Body of pancreas (tissue), 4 donors: ENCODE data around the gene NT5M.

Experiments
- CTCF ChIP-seq, 7 experiments: fragments of 450-650 bp in 4 of 7; fragments of 200-600 bp in 3 of 7; sonication (generic) in 3 of 7; IDR thresholded peaks; one replicate each; pipeline ENCODE4 v1.5.1; 2016 to 2019; ENCODE audit warnings: antibody characterized with exemption in 7 of 7
- POLR2A ChIP-seq, 3 donors: fragments of 450-650 bp; IDR thresholded peaks; one replicate each; pipeline ENCODE4 v1.6.1; 2016; ENCODE audit warnings: antibody characterized with exemption in 3 of 3, mild to moderate bottlenecking in 2 of 3

GRCh38 chr17:17324616-17325015 lies 21.4 kb downstream of the NT5M start:
- no peak for TF ChIP-seq CTCF (IDR thresholded peaks at IDR 0.05)
- TF ChIP-seq POLR2A (IDR thresholded peaks at IDR 0.05) = no peak
